ENCODE data around the gene AP1M2.

DNA sequence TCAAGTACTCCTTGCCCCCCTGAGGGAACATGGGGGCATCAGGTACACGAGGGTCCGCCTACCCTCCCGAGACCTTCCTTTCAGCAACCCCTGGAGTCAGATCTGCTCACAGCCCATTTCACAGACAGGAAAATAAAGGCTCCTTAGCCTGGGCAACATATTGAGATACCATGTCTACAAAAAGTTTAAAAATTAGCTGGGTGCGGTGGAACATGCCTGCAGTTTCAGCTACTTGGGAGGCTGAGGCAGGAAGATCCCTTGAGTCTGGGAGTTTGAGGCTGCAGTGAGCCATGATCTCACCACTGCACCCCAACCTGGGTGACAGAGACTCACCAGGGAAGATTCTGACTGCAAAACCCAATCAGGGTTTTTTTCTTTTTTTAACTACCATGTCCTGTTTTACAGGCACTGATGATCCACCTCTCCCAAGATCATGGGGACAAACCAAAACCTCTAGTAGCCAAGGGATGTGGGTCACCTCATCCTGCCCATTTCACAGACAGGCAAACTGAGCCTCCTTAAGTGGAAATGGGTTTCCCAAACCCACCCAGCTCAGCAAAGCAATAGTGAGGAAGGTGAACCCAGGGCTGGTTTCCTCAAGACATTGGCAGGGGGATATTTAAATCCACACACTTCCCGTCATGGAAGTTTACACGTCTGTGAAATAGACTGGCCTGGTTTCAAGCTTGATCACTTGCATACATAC, 11.9 kb downstream of the AP1M2 start:
- TF ChIP-seq, protein P1, sequence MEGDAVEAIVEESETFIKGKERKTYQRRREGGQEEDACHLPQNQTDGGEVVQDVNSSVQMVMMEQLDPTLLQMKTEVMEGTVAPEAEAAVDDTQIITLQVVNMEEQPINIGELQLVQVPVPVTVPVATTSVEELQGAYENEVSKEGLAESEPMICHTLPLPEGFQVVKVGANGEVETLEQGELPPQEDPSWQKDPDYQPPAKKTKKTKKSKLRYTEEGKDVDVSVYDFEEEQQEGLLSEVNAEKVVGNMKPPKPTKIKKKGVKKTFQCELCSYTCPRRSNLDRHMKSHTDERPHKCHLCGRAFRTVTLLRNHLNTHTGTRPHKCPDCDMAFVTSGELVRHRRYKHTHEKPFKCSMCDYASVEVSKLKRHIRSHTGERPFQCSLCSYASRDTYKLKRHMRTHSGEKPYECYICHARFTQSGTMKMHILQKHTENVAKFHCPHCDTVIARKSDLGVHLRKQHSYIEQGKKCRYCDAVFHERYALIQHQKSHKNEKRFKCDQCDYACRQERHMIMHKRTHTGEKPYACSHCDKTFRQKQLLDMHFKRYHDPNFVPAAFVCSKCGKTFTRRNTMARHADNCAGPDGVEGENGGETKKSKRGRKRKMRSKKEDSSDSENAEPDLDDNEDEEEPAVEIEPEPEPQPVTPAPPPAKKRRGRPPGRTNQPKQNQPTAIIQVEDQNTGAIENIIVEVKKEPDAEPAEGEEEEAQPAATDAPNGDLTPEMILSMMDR (IDR thresholded peaks at IDR 0.05; ENCODE audit: insufficient read depth, low read length, poor library complexity, severe bottlenecking), result no peak
- no peak for TF ChIP-seq EZH2phosphoT487 (conservative IDR thresholded peaks at IDR 0.05; ENCODE audit: low read length)

All from SU-DHL-6 (cell line).